GM12874 (cell line): ENCODE results near the gene MLPH.

ENCODE experiments used
- CTCF ChIP-seq: IDR thresholded peaks from 2 replicates; pipeline ENCODE4 v1.5.1; 2011; ENCODE audit warnings: low read depth, mild to moderate bottlenecking, control low read depth, low read length, moderate library complexity; ENCODE audit not compliant: insufficient read depth

Gene MLPH

GRCh38 chr2:237577956-237578870, 91.2 kb downstream of the MLPH start:
- TF ChIP-seq CTCF = no peak

GRCh38 chr2:237581326-237581725, 94.3 kb downstream of the MLPH start:
- no peak for TF ChIP-seq CTCF

GRCh38 chr2:237581751-237582746, 95.0 kb downstream of the MLPH start:
- TF ChIP-seq CTCF = peak; percentile 44

GRCh38 chr2:237583385-237584295, 96.6 kb downstream of the MLPH start:
- no peak for TF ChIP-seq CTCF

GRCh38 chr2:237585590-237586221, 98.7 kb downstream of the MLPH start:
- no peak for TF ChIP-seq CTCF

GRCh38 chr2:237588044-237588696, 101.1 kb downstream of the MLPH start:
- no peak for TF ChIP-seq CTCF
